B cell (primary cell): Measurements from ENCODE around the gene USP37. TPM values are rescaled to one million over a fixed set of nuclear protein-coding genes. Genes with fewer than 3 reads are reported as not detected.

Source experiments
- ATAC-seq: fragments of 200-7000 bp; cut with Tn5 transposase; one replicate; pipeline ENCODE4 v1.10.0; 2021; ENCODE audit warnings: low read depth, mild to moderate bottlenecking, moderate number of reproducible peaks, moderate library complexity
- CTCF ChIA-PET: fragments of 350-600 bp; sonication (Branson Sonifier 250); formaldehyde crosslinking; loops from one replicate; lab custom pipeline; 2021; ENCODE audit warnings: antibody characterized with exemption, inconsistent platforms; lab: Charles Lee
- POLR2A ChIA-PET: fragments of 350-600 bp; sonication (Branson Sonifier 250); formaldehyde crosslinking; loops from one replicate; lab custom pipeline; 2021; ENCODE audit warnings: antibody characterized with exemption; lab: Charles Lee
- DNase-seq: peaks from one replicate; pipeline ENCODE4 v3.0.0; 2013
- H2AFZ ChIP-seq: 2 replicates; pipeline ENCODE4 v1.6.1; 2012; ENCODE audit warnings: mild to moderate bottlenecking, low read depth, low read length; ENCODE audit not compliant: insufficient read depth, poor library complexity, severe bottlenecking
- H3K27ac ChIP-seq, 2 donors: 1 replicate in 1 of 2; 2 replicates in 1 of 2; pipeline ENCODE4 v1.5.1; 2012 to 2013; ENCODE audit warnings: low read length in 2 of 2, mild to moderate bottlenecking in 2 of 2, moderate library complexity in 1 of 2
- H3K27me3 ChIP-seq, 4 experiments: fragments of 200-600 bp in 1 of 4; sonication (generic) in 1 of 4; replicated peaks in 1 of 4; 1 replicate in 2 of 4; 2 replicates in 2 of 4; pipeline versions ENCODE4 v1.6.1 to v1.7.0; 2013 to 2016; ENCODE audit warnings: low read length in 3 of 4, mild to moderate bottlenecking in 2 of 4, mixed read lengths in 1 of 4, moderate library complexity in 1 of 4; ENCODE audit not compliant: insufficient read depth in 4 of 4, control insufficient read depth in 3 of 4; ENCODE audit errors: control extremely low read depth in 1 of 4
- H3K36me3 ChIP-seq, 2 experiments: replicated peaks in 1 of 2; 1 replicate in 1 of 2; 2 replicates in 1 of 2; pipeline versions ENCODE4 v1.6.1 to v1.7.1; 2013; ENCODE audit warnings: low read length in 1 of 2; ENCODE audit not compliant: insufficient read depth in 2 of 2, control insufficient read depth in 1 of 2; ENCODE audit errors: control extremely low read depth in 1 of 2, extremely low read depth in 1 of 2
- H3K4me1 ChIP-seq, 2 donors: fragments of 200-600 bp in 1 of 2; sonication (generic) in 1 of 2; 1 replicate in 1 of 2; 2 replicates in 1 of 2; pipeline versions ENCODE4 v1.5.1 to v1.6.1; 2013 to 2017; ENCODE audit warnings: low read length in 2 of 2; ENCODE audit not compliant: control insufficient read depth in 2 of 2, insufficient read depth in 2 of 2
- H3K4me2 ChIP-seq: replicated peaks from 2 replicates; pipeline ENCODE3; 2012; ENCODE audit warnings: mild to moderate bottlenecking, low read depth, low read length; ENCODE audit not compliant: poor library complexity, severe bottlenecking
- H3K4me3 ChIP-seq, 5 experiments: fragments of 200-600 bp in 1 of 5; sonication (generic) in 1 of 5; 1 replicate in 3 of 5; 2 replicates in 2 of 5; pipeline versions ENCODE4 v1.5.1 to v1.7.0; 2011 to 2016; ENCODE audit warnings: low read length in 4 of 5, mild to moderate bottlenecking in 4 of 5, low read depth in 2 of 5, control low read depth in 1 of 5, moderate library complexity in 1 of 5; ENCODE audit not compliant: insufficient read depth in 1 of 5; ENCODE audit errors: control extremely low read depth in 1 of 5, extremely low read depth in 1 of 5
- H3K79me2 ChIP-seq: fragments of 200-600 bp; sonication (generic); one replicate; pipeline ENCODE4 v1.6.0; 2016; ENCODE audit warnings: low read length; ENCODE audit not compliant: control insufficient read depth, insufficient read depth
- H3K9ac ChIP-seq: fragments of 200-600 bp; sonication (generic); 2 replicates; pipeline ENCODE4 v1.6.1; 2017; ENCODE audit warnings: mild to moderate bottlenecking, low read length, moderate library complexity
- H3K9me3 ChIP-seq, 3 donors: one replicate each; pipeline versions ENCODE4 v1.6.1 to v1.7.1; 2013; ENCODE audit warnings: low read length in 2 of 3; ENCODE audit not compliant: control insufficient read depth in 2 of 3, insufficient read depth in 1 of 3; ENCODE audit errors: control extremely low read depth in 1 of 3
- H4K20me1 ChIP-seq: 2 replicates; pipeline ENCODE4 v1.6.0; 2012; ENCODE audit warnings: mild to moderate bottlenecking, low read length; ENCODE audit not compliant: insufficient read depth, control insufficient read depth, poor library complexity, severe bottlenecking
- H3K27ac Mint-ChIP-seq: one replicate; pipeline ENCODE4 v1.8.0; 2021; ENCODE audit warnings: mixed read lengths
- H3K27me3 Mint-ChIP-seq: one replicate; pipeline ENCODE4 v1.8.0; 2021; ENCODE audit warnings: mixed read lengths
- H3K4me1 Mint-ChIP-seq: one replicate; pipeline ENCODE4 v1.8.0; 2021; ENCODE audit warnings: mixed read lengths
- H3K4me3 Mint-ChIP-seq: one replicate; pipeline ENCODE4 v1.8.0; 2021; ENCODE audit warnings: mixed read lengths
- H3K9me3 Mint-ChIP-seq: one replicate; pipeline ENCODE4 v1.8.0; 2022; ENCODE audit warnings: mixed read lengths; ENCODE audit not compliant: insufficient read depth
- EZH2 ChIP-seq: IDR thresholded peaks from 2 replicates; pipeline ENCODE4 v1.6.1; 2012; ENCODE audit warnings: borderline replicate concordance, low read depth, mild to moderate bottlenecking, moderate library complexity, low read length; ENCODE audit not compliant: insufficient read depth, poor library complexity, severe bottlenecking
- WGBS: methylation state at CpG from one replicate; pipeline ENCODE4 v1.1.5; 2013; ENCODE audit warnings: missing lambda C conversion rate; ENCODE audit not compliant: insufficient coverage; 5-methylcytosine and 5-hydroxymethylcytosine counted together
- intact Hi-C: fragments of 100-400 bp; cut with micrococcal nuclease; formaldehyde crosslinking; loops from one replicate; pipeline ENCODE4 v1.10.0; 2022
- polyA plus RNA-seq: library from polyadenylated mRNA; depleted of rRNA; stranded (reverse); fragments of >200 nt; gene quantifications from 2 replicates; pipeline ENCODE4 v1.2.3, GENCODE V29; 2012
- total RNA-seq, 2 donors: library from RNA; stranded (reverse); fragments of 120-200 nt in 1 of 2; gene quantifications; 1 replicate in 1 of 2; 2 replicates in 1 of 2; pipeline versions ENCODE4 v1.2.3 to v1.2.4, GENCODE V29; 2013 to 2022
- TF ChIP-seq, protein P1 (sequence below): fragments of 200-600 bp; IDR thresholded peaks from one replicate; pipeline ENCODE4 v1.8.0; 2022; ENCODE audit warnings: antibody characterized with exemption, mild to moderate bottlenecking

Gene USP37
- total and polyA plus RNA-seq, 2 donors (not counting 1 experiment from before 2014, with no cell fraction given): 3.1 to 29.0 TPM

DNA sequence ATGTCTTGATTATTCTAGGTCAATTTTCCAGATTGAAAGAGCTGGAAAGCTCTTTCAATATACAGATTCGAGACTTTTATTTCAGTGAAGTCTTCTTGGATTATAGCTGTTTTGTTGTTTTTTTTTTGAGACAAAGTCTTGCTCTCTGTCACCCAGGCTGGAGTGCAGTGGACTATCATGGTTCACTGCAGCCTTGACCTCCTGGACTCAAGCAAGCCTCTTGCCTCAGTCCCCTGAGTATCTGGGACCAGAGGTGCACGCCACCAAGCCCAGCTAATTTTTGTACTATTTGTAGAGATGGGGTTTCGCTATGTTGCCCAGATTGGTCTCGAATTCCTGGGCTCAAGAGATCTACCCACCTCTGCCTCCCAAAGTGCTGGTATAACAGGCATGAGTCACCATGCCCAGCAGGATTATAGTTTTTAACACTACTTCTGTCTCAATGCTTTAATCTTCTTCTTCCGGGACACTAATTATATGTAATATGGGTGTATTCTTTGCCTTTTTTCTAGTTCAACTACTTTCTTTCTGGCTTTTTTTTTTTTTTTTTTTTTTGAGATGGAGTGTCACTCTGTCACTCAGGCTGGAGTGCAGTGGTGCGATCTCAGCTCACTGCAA, 62.3 kb downstream of the USP37 start:
- Histone ChIP-seq H3K9ac (no peak overlapping the region), H4K20me1 (no peaks in the 10 kb centered on the region), H3K4me2 (no peak overlapping the region), H3K27ac (no peak overlapping the region), H3K9me3 (no peaks in the 10 kb centered on the region), H3K4me3 (no peak overlapping the region), H3K79me2 (no peaks in the 10 kb centered on the region), H3K27me3 (no peaks in the 10 kb centered on the region), H3K36me3 (peaks cover 5 to 27% of the 10 kb centered on the region in 2 experiments), H2AFZ (no peak overlapping the region), H3K4me1 (no peaks in the 10 kb centered on the region)
- Mint-ChIP-seq H3K27ac (no peak overlapping the region), H3K9me3 (no peaks in the 10 kb centered on the region), H3K27me3 (no peaks in the 10 kb centered on the region), H3K4me1 (peaks cover 2% of the 10 kb centered on the region), H3K4me3 (no peak overlapping the region)
- ATAC-seq (no peak), DNase-seq (no peak)
- POLR2A ChIA-PET: no interaction called here
- TF ChIP-seq EZH2: no peak
- TF ChIP-seq, protein P1, sequence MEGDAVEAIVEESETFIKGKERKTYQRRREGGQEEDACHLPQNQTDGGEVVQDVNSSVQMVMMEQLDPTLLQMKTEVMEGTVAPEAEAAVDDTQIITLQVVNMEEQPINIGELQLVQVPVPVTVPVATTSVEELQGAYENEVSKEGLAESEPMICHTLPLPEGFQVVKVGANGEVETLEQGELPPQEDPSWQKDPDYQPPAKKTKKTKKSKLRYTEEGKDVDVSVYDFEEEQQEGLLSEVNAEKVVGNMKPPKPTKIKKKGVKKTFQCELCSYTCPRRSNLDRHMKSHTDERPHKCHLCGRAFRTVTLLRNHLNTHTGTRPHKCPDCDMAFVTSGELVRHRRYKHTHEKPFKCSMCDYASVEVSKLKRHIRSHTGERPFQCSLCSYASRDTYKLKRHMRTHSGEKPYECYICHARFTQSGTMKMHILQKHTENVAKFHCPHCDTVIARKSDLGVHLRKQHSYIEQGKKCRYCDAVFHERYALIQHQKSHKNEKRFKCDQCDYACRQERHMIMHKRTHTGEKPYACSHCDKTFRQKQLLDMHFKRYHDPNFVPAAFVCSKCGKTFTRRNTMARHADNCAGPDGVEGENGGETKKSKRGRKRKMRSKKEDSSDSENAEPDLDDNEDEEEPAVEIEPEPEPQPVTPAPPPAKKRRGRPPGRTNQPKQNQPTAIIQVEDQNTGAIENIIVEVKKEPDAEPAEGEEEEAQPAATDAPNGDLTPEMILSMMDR: no peak
- CTCF ChIA-PET: interaction anchor here (1.0 kb wide), 1 partner anchor 10 kb away, joined by 3 read pairs; no protein-coding TSS in a partner anchor
- 100% methylated on average over 1 of the region's 6 CpGs for WGBS
- intact Hi-C loops: no loop called here

DNA sequence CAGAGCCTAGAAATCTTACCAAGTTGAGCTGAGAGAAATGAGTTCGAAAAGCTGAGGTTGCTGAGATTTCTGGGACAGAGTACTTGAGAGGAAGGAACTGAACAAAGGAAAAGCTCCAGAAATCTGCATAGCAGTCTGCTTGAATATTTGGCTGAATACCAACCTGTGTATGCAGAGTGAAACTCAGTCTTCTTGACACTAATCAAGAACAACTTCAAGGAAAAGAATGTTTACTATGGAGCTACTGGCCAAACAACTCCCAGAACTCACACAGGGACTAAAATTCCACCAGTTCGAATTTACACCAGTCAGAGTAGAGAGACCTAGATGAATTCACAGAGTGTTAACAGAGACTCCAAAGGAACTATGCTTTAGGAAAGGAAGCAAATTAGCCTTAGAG, 66.5 kb downstream of the USP37 start:
- no peaks in the 10 kb centered on the region for H3K27me3 Mint-ChIP-seq
- no peak for DNase-seq
- ChIA-PET POLR2A (no interaction called here), CTCF (interaction anchor here (0.7 kb wide), 1 partner anchor 9 kb away, joined by 3 read pairs; no protein-coding TSS in a partner anchor)
- WGBS: 67% methylated on average over 1 of the region's 2 CpGs
- Histone ChIP-seq H3K4me1 (no peaks in the 10 kb centered on the region), H2AFZ (no peak overlapping the region), H3K4me2 (no peak overlapping the region), H3K27me3 (no peaks in the 10 kb centered on the region), H3K9ac (no peak overlapping the region), H4K20me1 (no peaks in the 10 kb centered on the region), H3K4me3 (no peak overlapping the region), H3K36me3 (peaks cover 3 to 14% of the 10 kb centered on the region in 2 experiments), H3K9me3 (no peaks in the 10 kb centered on the region), H3K79me2 (no peaks in the 10 kb centered on the region), H3K27ac (no peak overlapping the region)
- no peak for ATAC-seq
- peaks cover 2% of the 10 kb centered on the region for H3K4me1 Mint-ChIP-seq
- no peak overlapping the region for H3K4me3 Mint-ChIP-seq
- H3K27ac Mint-ChIP-seq: no peak overlapping the region
- no peaks in the 10 kb centered on the region for H3K9me3 Mint-ChIP-seq
- intact Hi-C loops: no loop called here
- TF ChIP-seq, protein P1: no peak
- TF ChIP-seq EZH2: no peak
